Lung (tissue), 12 donors: ENCODE data around the gene SEPTIN1. TPM values are rescaled to one million over a fixed set of nuclear protein-coding genes. Genes with fewer than 3 reads are reported as not detected.

Experiments used
- ATAC-seq: fragments of 200-7000 bp; cut with Tn5 transposase; one replicate; pipeline ENCODE4 v1.9.1; 2020; ENCODE audit warnings: moderate number of reproducible peaks; ENCODE audit not compliant: insufficient read depth, low FRiP score
- DNase-seq, 3 donors: peaks; one replicate each; pipeline ENCODE4 v3.0.0-alpha.2; 2013 to 2017
- H3K27ac ChIP-seq, 2 donors: one replicate each; pipeline ENCODE4 v1.5.1; 2013; ENCODE audit warnings: mild to moderate bottlenecking in 2 of 2, moderate library complexity in 2 of 2, control low read depth in 1 of 2, inconsistent platforms in 1 of 2, low read depth in 1 of 2, low read length in 1 of 2
- H3K27me3 ChIP-seq, 3 donors: one replicate each; pipeline ENCODE4 v1.5.1; 2013; ENCODE audit warnings: low read length in 2 of 3; ENCODE audit not compliant: control insufficient read depth in 3 of 3, insufficient read depth in 3 of 3
- H3K36me3 ChIP-seq, 4 donors: one replicate each; pipeline ENCODE4 v1.5.1; 2013; ENCODE audit warnings: low read length in 4 of 4, mild to moderate bottlenecking in 1 of 4, moderate library complexity in 1 of 4; ENCODE audit not compliant: control insufficient read depth in 4 of 4, insufficient read depth in 4 of 4
- H3K4me1 ChIP-seq, 5 donors: one replicate each; pipeline ENCODE4 v1.5.1; 2013; ENCODE audit warnings: low read length in 5 of 5, mild to moderate bottlenecking in 2 of 5, moderate library complexity in 1 of 5; ENCODE audit not compliant: control insufficient read depth in 5 of 5, insufficient read depth in 5 of 5
- H3K4me3 ChIP-seq: one replicate; pipeline ENCODE4 v1.5.1; 2013; ENCODE audit warnings: mild to moderate bottlenecking, control low read depth, moderate library complexity
- H3K9ac ChIP-seq, 2 donors: one replicate each; pipeline ENCODE4 v1.5.1; 2013; ENCODE audit warnings: low read length in 2 of 2, control low read depth in 1 of 2; ENCODE audit not compliant: insufficient read depth in 1 of 2
- H3K9me3 ChIP-seq, 4 donors: one replicate each; pipeline ENCODE4 v1.5.1; 2013; ENCODE audit warnings: low read length in 3 of 4, mild to moderate bottlenecking in 1 of 4, moderate library complexity in 1 of 4; ENCODE audit not compliant: control insufficient read depth in 4 of 4, insufficient read depth in 3 of 4
- WGBS, 2 donors: extraction: QIAGEN DNeasy Blood & Tissue Kit; methylation state at CpG; one replicate each; pipeline ENCODE4 v1.1.7; 2013; 5-methylcytosine and 5-hydroxymethylcytosine counted together
- polyA plus RNA-seq, 2 donors: library from polyadenylated mRNA; stranded (reverse); fragments of 200-250 nt; gene quantifications; one replicate each; pipeline ENCODE4 v1.2.1, GENCODE V29; 2013
- total RNA-seq, 2 donors: library from RNA; depleted of rRNA in 1 of 2; stranded (reverse); fragments of >200 nt in 1 of 2; gene quantifications; one replicate each; pipeline ENCODE4 v1.2.1, GENCODE V29; 2014 to 2021
- TF ChIP-seq, protein P1 (sequence below): IDR thresholded peaks from 2 replicates; pipeline ENCODE4 v1.5.1; 2012; ENCODE audit warnings: mild to moderate bottlenecking; ENCODE audit errors: control extremely low read depth, extremely low read depth
- donor health status: control.
- donor health status: control.
- donor health status: Bipolar disorder and iron deficiency.
- donor health status: healthy.
- donor health status: DM: yes; HTN: yes; CAD: no.

Gene SEPTIN1
- total and polyA plus RNA-seq, 4 donors, result 3.3 to 7.3 (median 5.2) TPM

DNA sequence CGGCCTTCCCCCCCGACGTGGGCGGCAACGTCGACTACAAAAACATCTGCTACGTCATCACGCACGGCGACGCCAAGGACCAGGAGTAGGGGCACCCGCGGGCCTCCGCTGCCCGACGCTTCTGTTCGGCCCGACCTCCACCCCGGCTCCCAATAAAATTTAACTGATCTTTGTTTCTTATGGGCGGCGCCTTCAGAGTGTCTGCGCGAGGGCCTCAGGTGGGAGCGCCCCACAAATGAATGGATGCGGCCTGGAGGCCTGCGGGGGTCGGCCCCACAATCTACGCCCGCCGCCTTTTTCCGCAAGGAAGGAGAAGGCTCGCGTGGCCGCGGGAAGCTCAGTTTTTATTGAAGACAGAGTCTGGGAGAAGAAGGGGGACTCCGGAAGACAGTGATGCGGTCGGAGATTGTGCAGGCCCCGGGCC lies 4.5 kb downstream of the SEPTIN1 start:
- TF ChIP-seq, protein P1, sequence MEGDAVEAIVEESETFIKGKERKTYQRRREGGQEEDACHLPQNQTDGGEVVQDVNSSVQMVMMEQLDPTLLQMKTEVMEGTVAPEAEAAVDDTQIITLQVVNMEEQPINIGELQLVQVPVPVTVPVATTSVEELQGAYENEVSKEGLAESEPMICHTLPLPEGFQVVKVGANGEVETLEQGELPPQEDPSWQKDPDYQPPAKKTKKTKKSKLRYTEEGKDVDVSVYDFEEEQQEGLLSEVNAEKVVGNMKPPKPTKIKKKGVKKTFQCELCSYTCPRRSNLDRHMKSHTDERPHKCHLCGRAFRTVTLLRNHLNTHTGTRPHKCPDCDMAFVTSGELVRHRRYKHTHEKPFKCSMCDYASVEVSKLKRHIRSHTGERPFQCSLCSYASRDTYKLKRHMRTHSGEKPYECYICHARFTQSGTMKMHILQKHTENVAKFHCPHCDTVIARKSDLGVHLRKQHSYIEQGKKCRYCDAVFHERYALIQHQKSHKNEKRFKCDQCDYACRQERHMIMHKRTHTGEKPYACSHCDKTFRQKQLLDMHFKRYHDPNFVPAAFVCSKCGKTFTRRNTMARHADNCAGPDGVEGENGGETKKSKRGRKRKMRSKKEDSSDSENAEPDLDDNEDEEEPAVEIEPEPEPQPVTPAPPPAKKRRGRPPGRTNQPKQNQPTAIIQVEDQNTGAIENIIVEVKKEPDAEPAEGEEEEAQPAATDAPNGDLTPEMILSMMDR, result no peak
- H3K27ac ChIP-seq, result peak overlapping the region; percentile 92 to 98
- H3K9ac ChIP-seq, result peak overlapping the region; percentile 49 to 93
- DNase-seq (peak; percentile 94 to 97 (median 97)), ATAC-seq (peak; percentile 64)
- H3K4me3 ChIP-seq, result peak overlapping the region; percentile 5
- no peaks in the 10 kb centered on the region for H3K27me3 ChIP-seq
- no peaks in the 10 kb centered on the region for H3K9me3 ChIP-seq
- H3K4me1 ChIP-seq, result peaks cover 0 to 6% (median 4%) of the 10 kb centered on the region in 5 donors
- no peaks in the 10 kb centered on the region for H3K36me3 ChIP-seq
- 0% methylated on average over 34 to 39 of the region's 39 CpGs for WGBS, 2 donors

DNA sequence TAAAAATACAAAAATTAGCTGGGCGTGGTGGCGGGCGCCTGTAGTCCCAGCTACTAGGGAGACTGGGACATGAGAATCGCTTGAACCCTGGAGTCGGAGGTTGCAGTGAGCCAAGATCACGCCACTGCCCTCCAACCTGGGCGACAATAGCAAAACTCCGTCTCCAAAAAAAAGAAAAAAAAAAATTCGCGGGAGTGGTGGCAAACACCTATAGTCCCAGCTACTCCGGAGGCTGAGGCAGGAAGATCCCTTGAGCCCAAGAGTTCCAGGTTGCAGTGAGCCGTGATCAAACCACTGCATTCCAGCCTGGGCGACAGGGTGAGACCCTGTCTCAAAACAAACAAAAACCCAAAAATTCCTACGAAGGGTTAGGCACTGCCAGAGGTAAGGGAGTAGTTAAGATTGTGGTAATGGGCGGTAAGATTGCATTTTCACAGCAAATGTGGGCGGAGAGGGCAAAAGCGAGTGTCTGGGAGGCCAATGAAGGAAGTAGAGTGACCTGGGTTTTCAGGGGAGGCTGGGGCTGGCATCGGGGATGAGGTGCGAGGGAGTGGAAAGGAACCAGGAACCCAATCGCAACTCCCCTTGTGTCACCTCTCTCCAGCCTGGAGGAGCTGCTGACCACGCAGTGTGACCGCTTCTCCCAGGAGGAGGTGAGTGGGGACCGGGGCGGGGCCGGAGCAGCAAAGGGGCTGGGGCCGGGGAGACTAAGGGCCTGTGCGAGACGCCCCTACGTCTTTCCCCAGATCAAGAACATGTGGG lies 5.1 kb downstream of the SEPTIN1 start:
- H3K27me3 ChIP-seq, result no peaks in the 10 kb centered on the region

DNA sequence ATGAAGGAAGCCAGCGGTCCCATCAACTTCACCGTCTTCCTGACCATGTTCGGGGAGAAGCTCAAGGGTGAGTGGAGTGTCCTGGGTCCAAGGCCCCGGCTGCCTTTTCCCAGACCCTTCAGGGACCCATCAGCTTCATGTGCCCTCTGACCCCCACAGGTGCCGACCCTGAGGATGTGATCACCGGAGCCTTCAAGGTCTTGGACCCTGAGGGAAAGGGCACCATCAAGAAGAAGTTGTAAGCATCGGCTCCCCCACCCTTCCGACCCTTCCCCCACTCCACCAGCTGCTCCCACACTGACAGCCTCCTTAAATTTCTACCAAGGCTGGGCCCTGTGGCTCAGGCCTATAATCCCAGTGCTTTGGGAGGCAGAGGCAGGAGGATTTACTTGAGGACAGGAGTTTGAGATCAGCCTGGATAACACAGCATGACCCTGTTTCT lies 5.9 kb downstream of the SEPTIN1 start:
- Histone ChIP-seq H3K9me3 (no peaks in the 10 kb centered on the region), H3K9ac (no peak overlapping the region), H3K4me1 (peaks cover 0 to 6% (median 5%) of the 10 kb centered on the region in 5 donors), H3K36me3 (no peaks in the 10 kb centered on the region), H3K4me3 (no peak overlapping the region), H3K27ac (no peak overlapping the region), H3K27me3 (no peaks in the 10 kb centered on the region)
- DNase-seq, result no peak
- TF ChIP-seq, protein P1, result no peak
- no peak for ATAC-seq
- WGBS, 2 donors, result 97% methylated on average over 7 to 8 of the region's 8 CpGs

More for the DNA sequence above, 5.1 kb downstream of the SEPTIN1 start:
- H3K9me3 ChIP-seq, result no peaks in the 10 kb centered on the region
- 35% methylated on average over 28 to 29 of the region's 29 CpGs for WGBS, 2 donors
- TF ChIP-seq, protein P1, result no peak
- H3K27ac ChIP-seq, result peak overlapping the region; percentile 92 to 98
- ATAC-seq (no peak), DNase-seq (no peak)
- H3K9ac ChIP-seq, result peak overlapping the region; percentile 93 to 94
- no peaks in the 10 kb centered on the region for H3K36me3 ChIP-seq
- peak overlapping the region; percentile 5 for H3K4me3 ChIP-seq
- peaks cover 0 to 6% (median 4%) of the 10 kb centered on the region in 5 donors for H3K4me1 ChIP-seq
